Small intestine (tissue), 7 donors: ENCODE results near the gene GPM6B. TPM values are rescaled to one million over a fixed set of nuclear protein-coding genes. Genes with fewer than 3 reads are reported as not detected.

ENCODE experiments used
- DNase-seq, 2 donors: peaks; one replicate each; pipeline versions ENCODE4 v3.0.0 to v3.0.0-alpha.2; 2013
- FAIRE-seq: peaks from 2 replicates; lab custom pipeline; 2012; peaks lifted over from hg19 to GRCh38; lab: Jason Lieb, UNC
- H3K27ac ChIP-seq, 3 donors: one replicate each; pipeline ENCODE4 v1.5.1; 2013; ENCODE audit warnings: low read length in 2 of 3, mild to moderate bottlenecking in 2 of 3, control low read depth in 1 of 3, inconsistent platforms in 1 of 3, low read depth in 1 of 3, moderate library complexity in 1 of 3
- H3K27me3 ChIP-seq, 3 donors: one replicate each; pipeline ENCODE4 v1.6.1; 2013; ENCODE audit warnings: low read length in 3 of 3, inconsistent platforms in 1 of 3; ENCODE audit not compliant: control insufficient read depth in 3 of 3, insufficient read depth in 3 of 3
- H3K36me3 ChIP-seq, 3 donors: one replicate each; pipeline ENCODE4 v1.6.1; 2013; ENCODE audit warnings: low read length in 3 of 3, inconsistent platforms in 1 of 3, low read depth in 1 of 3, mild to moderate bottlenecking in 1 of 3, moderate library complexity in 1 of 3; ENCODE audit not compliant: control insufficient read depth in 3 of 3, insufficient read depth in 2 of 3
- H3K4me1 ChIP-seq, 3 donors: one replicate each; pipeline ENCODE4 v1.6.1; 2013; ENCODE audit warnings: low read length in 2 of 3, inconsistent platforms in 1 of 3, low read depth in 1 of 3, mild to moderate bottlenecking in 1 of 3, moderate library complexity in 1 of 3; ENCODE audit not compliant: control insufficient read depth in 3 of 3, insufficient read depth in 2 of 3
- H3K4me3 ChIP-seq, 3 donors: one replicate each; pipeline ENCODE4 v1.5.1; 2013; ENCODE audit warnings: low read length in 3 of 3, control low read depth in 1 of 3, inconsistent platforms in 1 of 3, low read depth in 1 of 3, mild to moderate bottlenecking in 1 of 3, moderate library complexity in 1 of 3
- H3K9me3 ChIP-seq, 2 donors: one replicate each; pipeline ENCODE4 v1.6.1; 2013; ENCODE audit warnings: low read depth in 1 of 2, low read length in 1 of 2; ENCODE audit not compliant: control insufficient read depth in 2 of 2, insufficient read depth in 1 of 2
- WGBS, 3 donors: extraction: QIAGEN DNeasy Blood & Tissue Kit; methylation state at CpG; one replicate each; pipeline ENCODE4 v1.1.7; 2013; 5-methylcytosine and 5-hydroxymethylcytosine counted together
- polyA plus RNA-seq, 4 donors: library from polyadenylated mRNA; stranded (reverse) in 3 of 4; unstranded in 1 of 4; fragments of 200-250 nt in 3 of 4; fragments of 120-200 nt in 1 of 4; gene quantifications; one replicate each; pipeline versions ENCODE4 v1.2.1 to v1.2.3, GENCODE V29; 2013
- donor health status: healthy with polysubstance abuse.
- donor health status: control.
- donor health status: control.
- donor health status: Bipolar disorder and iron deficiency.
- donor health status: healthy.

GPM6B gene
- polyA plus RNA-seq, 4 donors: 0.54 to 4.9 (median 2.9) TPM

DNA sequence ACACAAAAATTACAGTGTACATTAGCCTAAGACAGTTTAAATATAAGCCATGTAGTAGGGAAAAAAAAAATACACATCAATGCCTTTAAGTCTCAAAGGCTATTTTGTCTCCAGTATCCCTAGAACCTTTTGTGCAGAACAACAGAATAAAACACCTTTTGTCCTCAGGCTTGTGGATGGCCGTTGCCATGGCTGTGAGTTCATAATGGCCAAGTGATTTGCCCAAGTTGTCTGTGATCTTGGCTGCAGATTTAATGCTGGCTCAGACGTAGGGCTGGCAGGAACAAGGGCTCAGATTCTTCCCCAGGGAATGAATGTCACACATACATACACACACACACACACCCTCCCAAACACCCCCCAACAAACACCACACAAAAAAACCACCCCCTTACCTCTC is 25.3 kb downstream of the GPM6B start:
- H3K36me3 ChIP-seq: no peaks in the 10 kb centered on the region
- no peak for DNase-seq
- no peak overlapping the region for H3K27ac ChIP-seq
- no peaks in the 10 kb centered on the region for H3K27me3 ChIP-seq
- H3K4me3 ChIP-seq: no peak overlapping the region
- WGBS, 3 donors: 16 to 50% (median 25%) methylated on average over 2 of the region's 2 CpGs
- no peak for FAIRE-seq
- H3K4me1 ChIP-seq: no peaks in the 10 kb centered on the region
- no peaks in the 10 kb centered on the region for H3K9me3 ChIP-seq

DNA sequence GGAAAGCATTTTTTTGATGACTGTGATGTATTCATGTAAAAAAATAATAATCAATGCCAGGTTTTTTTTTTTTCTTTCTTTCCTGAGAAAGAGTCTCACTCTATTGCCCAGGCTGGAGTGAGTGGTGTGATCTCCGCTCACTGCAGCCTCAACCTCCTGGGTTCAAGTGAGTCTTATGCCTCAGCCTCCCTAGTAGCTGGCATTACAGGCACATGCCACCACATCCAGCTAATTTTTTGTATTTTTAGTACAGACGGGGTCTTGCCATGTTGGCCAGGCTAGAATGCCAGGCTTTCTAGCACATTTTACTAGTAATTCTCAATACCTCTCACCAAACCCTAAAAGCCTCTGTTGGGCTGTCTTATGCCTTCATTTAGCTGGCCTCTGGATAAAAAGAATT is 25.7 kb downstream of the GPM6B start:
- 87 to 89% (median 88%) methylated on average over 2 of the region's 2 CpGs for WGBS, 3 donors
- Histone ChIP-seq H3K27ac (no peak overlapping the region), H3K27me3 (no peaks in the 10 kb centered on the region), H3K9me3 (no peaks in the 10 kb centered on the region), H3K4me1 (no peaks in the 10 kb centered on the region), H3K36me3 (no peaks in the 10 kb centered on the region), H3K4me3 (no peak overlapping the region)
- DNase-seq (no peak), FAIRE-seq (no peak)

GRCh38 chrX:13790206-13791131 is 26.4 kb downstream of the GPM6B start:
- H3K27me3 ChIP-seq: no peaks in the 10 kb centered on the region
- H3K4me3 ChIP-seq: no peak overlapping the region
- H3K27ac ChIP-seq: no peak overlapping the region
- FAIRE-seq (no peak), DNase-seq (no peak)
- H3K36me3 ChIP-seq: no peaks in the 10 kb centered on the region
- 61 to 76% (median 75%) methylated on average over 6 of the region's 6 CpGs for WGBS, 3 donors
- H3K9me3 ChIP-seq: no peaks in the 10 kb centered on the region
- no peaks in the 10 kb centered on the region for H3K4me1 ChIP-seq

DNA sequence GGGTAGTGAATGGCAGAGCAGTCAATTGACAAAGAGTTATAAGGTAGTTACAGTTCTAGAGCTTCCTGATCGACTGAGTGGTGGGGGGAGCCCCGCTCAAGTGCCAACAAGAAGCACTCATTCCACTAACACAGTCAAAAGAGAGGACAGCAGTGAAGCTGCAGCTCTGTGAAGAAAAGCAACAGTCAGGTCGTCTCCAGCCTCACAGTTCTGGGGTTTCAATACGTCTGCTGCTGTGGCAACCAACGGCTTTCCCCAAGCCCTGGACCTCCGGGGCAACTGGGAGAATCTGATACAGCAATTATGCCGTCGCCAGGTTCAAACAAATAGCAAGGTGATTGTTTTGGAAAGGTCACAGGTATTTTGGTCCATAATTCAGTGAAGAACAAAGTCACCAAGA is 30.8 kb downstream of the GPM6B start:
- DNase-seq (no peak), FAIRE-seq (no peak)
- H3K4me1 ChIP-seq: no peaks in the 10 kb centered on the region
- no peak overlapping the region for H3K4me3 ChIP-seq
- H3K27me3 ChIP-seq: no peaks in the 10 kb centered on the region
- peaks cover 0 to 2% (median 0%) of the 10 kb centered on the region in 3 donors for H3K36me3 ChIP-seq
- H3K27ac ChIP-seq: no peak overlapping the region
- 63 to 67% (median 66%) methylated on average over 8 of the region's 8 CpGs for WGBS, 3 donors
- H3K9me3 ChIP-seq: no peaks in the 10 kb centered on the region

GRCh38 chrX:13780868-13781427 is 35.9 kb downstream of the GPM6B start:
- Histone ChIP-seq H3K36me3 (peaks cover 0 to 7% (median 0%) of the 10 kb centered on the region in 3 donors), H3K27me3 (no peaks in the 10 kb centered on the region), H3K9me3 (no peaks in the 10 kb centered on the region), H3K4me1 (no peaks in the 10 kb centered on the region), H3K27ac (no peak overlapping the region), H3K4me3 (no peak overlapping the region)
- WGBS, 3 donors: 62 to 78% (median 77%) methylated on average over 4 to 7 of the region's 7 CpGs
- FAIRE-seq: no peak
- no peak for DNase-seq

DNA sequence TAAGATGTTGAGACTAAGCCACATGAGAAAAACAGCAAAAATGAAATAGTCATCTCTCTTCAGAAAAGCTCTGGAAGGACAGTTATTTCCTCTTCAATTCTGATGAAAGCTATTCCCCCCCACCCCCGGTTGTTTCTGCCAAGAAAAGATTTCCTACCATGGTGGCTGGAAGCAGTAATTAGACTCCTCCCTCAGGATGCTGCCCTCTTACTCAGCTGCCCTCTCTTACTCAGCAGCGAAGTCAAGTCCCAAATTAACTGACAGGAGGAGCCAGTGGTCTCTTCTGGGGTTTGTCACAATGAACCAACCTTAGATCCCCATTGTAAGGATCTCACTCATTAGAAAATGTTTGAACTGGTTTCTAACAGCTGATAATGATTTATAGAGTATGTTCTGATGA is 38.0 kb downstream of the GPM6B start:
- no peak overlapping the region for H3K4me3 ChIP-seq
- H3K9me3 ChIP-seq: no peaks in the 10 kb centered on the region
- DNase-seq: no peak
- no peak overlapping the region for H3K27ac ChIP-seq
- H3K4me1 ChIP-seq: no peaks in the 10 kb centered on the region
- H3K27me3 ChIP-seq: no peaks in the 10 kb centered on the region
- FAIRE-seq: no peak
- peaks cover 0 to 10% (median 0%) of the 10 kb centered on the region in 3 donors for H3K36me3 ChIP-seq
- 44 to 66% (median 45%) methylated on average over 2 of the region's 2 CpGs for WGBS, 3 donors

GRCh38 chrX:13776387-13776786 is 40.5 kb downstream of the GPM6B start:
- no peak overlapping the region for H3K4me3 ChIP-seq
- H3K36me3 ChIP-seq: peaks cover 0 to 8% (median 0%) of the 10 kb centered on the region in 3 donors
- FAIRE-seq: no peak
- no peak overlapping the region for H3K27ac ChIP-seq
- no peak for DNase-seq
- H3K9me3 ChIP-seq: no peaks in the 10 kb centered on the region
- no peaks in the 10 kb centered on the region for H3K4me1 ChIP-seq
- no peaks in the 10 kb centered on the region for H3K27me3 ChIP-seq
- 75 to 82% (median 75%) methylated on average over 4 of the region's 4 CpGs for WGBS, 3 donors

DNA sequence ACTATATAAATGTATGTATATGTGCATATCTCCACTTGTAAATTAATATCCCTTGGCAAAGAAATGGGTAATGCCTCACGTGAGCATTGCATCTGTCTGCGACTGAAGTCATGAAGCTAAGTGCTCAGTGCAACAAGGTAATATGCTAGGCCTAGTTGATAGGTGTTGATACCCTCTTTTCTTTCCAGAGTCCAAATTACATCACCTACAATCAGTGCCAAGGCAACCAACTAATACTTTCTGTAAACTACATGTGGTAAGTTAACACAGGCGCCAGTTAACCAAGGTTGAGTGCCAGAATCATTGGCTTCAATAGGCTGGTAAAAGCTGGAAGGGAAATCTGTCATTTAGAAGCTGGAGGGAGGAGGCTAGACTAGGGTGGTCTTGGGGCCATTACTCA is 41.1 kb downstream of the GPM6B start:
- Histone ChIP-seq H3K4me1 (no peaks in the 10 kb centered on the region), H3K9me3 (no peaks in the 10 kb centered on the region), H3K27me3 (no peaks in the 10 kb centered on the region), H3K4me3 (no peak overlapping the region), H3K36me3 (peaks cover 0 to 8% (median 0%) of the 10 kb centered on the region in 3 donors), H3K27ac (no peak overlapping the region)
- FAIRE-seq (no peak), DNase-seq (no peak)
- 83 to 94% (median 94%) methylated on average over 3 of the region's 3 CpGs for WGBS, 3 donors
